HS-5 (cell line): ENCODE data around the gene ECPAS.
"Not testable (repeated sequence)": the region's sequence is repeated elsewhere in the genome, so short reads cannot be mapped to it uniquely, and the experiment has no call there.

Source experiments
- DNase-seq: peaks from one replicate; pipeline ENCODE4 v3.0.0-alpha.2; 2012; ENCODE audit warnings: low read depth

ECPAS gene, protein sequence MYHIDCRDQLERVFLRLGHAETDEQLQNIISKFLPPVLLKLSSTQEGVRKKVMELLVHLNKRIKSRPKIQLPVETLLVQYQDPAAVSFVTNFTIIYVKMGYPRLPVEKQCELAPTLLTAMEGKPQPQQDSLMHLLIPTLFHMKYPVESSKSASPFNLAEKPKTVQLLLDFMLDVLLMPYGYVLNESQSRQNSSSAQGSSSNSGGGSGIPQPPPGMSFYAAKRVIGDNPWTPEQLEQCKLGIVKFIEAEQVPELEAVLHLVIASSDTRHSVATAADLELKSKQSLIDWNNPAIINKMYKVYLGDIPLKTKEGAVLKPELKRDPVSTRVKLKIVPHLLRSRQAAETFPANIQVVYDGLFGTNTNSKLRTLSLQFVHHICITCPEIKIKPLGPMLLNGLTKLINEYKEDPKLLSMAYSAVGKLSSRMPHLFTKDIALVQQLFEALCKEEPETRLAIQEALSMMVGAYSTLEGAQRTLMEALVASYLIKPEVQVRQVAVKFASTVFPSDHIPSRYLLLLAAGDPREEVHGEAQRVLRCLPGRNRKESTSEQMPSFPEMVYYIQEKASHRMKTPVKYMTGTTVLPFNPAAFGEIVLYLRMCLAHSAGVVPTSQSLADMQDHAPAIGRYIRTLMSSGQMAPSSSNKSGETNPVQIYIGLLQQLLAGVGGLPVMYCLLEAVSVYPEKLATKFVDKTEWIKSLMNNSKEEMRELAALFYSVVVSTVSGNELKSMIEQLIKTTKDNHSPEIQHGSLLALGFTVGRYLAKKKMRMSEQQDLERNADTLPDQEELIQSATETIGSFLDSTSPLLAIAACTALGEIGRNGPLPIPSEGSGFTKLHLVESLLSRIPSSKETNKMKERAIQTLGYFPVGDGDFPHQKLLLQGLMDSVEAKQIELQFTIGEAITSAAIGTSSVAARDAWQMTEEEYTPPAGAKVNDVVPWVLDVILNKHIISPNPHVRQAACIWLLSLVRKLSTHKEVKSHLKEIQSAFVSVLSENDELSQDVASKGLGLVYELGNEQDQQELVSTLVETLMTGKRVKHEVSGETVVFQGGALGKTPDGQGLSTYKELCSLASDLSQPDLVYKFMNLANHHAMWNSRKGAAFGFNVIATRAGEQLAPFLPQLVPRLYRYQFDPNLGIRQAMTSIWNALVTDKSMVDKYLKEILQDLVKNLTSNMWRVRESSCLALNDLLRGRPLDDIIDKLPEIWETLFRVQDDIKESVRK (N-terminal part only)

DNA sequence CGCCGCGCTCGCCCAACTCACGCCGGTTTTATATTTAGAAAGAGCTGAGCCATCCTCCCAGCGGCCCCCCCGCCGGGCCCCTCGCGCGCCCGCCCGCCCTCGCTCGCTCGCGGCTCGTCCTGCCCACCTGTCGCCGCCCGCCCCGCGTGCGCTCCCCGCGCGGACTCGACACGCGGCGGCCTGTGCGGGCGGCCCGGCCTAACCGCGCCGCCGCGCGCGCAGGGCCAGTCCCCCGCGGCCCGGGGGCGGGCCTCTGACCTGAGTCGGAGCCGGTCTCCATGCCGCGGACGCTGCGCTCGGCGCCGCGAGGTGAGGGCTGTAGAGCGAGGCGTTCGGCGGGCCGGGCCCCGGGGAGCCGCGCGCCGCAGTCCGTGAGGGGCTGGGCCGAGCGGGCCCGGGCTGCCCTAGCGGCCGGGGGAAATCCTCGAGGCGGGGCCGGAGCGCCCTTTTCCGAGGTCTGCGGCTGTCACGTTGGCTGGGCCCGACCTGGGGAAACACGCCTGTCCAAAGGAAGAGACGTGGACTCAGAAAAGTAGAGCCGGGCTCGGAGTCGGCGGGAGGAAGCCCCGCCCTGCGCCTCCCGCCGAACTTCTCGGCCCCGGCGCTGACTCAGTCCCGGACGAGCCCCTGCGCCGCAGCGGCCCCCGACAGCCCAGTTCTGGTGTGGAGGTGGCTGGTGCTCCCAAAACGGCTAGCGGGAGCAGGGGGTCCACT is at the start of gene ECPAS:
Gene ECPAS, minus strand, starts transcription at position 526 of the 714 bp plus-strand sequence. CDS start 11,465 bp downstream, outside the sequence.
- peak; percentile 58 for DNase-seq

DNA sequence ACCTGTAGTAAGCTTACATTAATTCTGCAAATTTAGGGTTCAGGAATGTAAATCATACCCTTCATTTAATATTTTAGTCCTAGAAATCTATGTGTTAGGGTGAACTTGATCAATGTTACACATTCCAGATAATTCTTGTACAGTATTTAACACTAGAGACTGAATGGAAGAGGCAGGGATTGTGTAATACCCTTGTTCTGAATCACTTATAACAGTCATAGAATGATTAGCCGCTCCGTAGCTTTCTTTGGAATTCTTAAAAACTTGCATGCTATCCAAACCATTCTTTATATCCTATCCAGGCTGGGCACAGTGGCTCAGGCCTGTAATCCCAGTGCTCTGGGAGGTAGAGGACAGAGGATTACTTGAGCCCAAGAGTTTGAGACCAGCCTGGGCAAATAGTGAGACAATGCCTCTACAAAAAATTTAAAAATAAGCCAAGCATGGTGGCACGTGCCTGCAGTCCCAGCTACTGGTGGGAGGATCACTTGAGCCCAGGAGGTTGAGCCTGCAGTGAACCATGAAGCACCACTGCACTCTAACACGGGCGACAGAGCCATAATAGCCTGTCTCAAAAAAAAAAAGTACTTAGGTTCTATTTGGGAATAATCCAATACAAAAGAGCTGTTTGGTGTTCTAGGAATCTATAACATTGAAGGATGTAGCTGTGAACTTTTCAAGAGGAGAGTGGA is 49.1 kb upstream of the ECPAS start:
- DNase-seq = no peak

DNA sequence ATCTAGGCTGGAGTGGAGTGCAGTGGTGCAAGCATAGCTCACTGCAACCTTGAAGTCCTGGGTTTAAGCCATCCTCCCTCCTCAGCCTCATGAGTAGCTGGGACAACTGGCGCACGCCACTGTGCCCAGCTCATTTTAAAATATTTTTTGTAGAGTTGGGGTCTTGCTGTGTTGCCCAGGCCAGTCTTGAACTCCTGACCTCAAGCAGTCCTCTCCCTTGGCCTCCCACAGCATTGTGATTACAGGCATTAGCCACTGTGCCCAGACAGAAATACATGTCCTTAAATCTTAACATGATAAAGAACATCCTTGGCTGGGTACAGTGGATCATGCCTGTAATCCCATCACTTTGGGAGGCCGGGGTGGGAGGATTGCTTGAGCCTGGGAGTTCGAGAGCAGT is 47.5 kb upstream of the ECPAS start:
- DNase-seq = no peak

DNA sequence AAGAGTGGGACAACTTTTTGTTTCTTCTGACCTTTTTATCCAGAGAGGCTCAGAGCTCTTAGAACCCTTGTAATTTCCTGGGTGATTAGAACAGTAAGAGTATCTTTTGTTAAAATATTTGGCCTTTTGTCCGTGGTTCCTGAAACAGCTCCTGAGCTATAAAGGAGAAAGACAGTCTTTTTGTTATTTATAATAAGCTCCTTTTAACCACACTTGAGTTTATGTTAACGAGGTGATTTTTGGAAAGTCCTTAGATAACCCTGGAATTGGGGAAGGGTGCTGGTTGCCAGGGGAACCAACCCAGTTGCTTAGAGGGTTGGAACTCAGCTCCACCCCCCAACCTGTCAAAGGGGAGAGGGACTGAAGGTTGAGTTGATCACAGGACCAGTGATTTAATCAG is 45.6 kb upstream of the ECPAS start:
- DNase-seq = no peak

DNA sequence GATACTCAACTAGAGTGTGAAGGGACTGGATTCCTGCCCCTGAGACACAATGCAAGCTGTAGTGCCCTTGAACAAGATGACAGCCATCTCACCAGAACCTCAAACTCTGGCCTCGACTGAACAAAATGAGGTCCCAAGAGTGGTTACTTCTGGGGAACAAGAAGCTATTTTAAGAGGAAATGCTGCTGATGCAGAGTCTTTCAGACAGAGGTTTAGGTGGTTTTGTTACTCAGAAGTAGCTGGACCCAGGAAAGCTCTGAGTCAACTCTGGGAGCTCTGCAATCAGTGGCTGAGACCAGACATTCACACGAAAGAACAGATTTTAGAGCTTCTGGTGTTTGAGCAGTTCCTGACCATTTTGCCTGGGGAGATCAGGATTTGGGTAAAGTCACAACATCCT is 43.2 kb upstream of the ECPAS start:
- no peak for DNase-seq

DNA sequence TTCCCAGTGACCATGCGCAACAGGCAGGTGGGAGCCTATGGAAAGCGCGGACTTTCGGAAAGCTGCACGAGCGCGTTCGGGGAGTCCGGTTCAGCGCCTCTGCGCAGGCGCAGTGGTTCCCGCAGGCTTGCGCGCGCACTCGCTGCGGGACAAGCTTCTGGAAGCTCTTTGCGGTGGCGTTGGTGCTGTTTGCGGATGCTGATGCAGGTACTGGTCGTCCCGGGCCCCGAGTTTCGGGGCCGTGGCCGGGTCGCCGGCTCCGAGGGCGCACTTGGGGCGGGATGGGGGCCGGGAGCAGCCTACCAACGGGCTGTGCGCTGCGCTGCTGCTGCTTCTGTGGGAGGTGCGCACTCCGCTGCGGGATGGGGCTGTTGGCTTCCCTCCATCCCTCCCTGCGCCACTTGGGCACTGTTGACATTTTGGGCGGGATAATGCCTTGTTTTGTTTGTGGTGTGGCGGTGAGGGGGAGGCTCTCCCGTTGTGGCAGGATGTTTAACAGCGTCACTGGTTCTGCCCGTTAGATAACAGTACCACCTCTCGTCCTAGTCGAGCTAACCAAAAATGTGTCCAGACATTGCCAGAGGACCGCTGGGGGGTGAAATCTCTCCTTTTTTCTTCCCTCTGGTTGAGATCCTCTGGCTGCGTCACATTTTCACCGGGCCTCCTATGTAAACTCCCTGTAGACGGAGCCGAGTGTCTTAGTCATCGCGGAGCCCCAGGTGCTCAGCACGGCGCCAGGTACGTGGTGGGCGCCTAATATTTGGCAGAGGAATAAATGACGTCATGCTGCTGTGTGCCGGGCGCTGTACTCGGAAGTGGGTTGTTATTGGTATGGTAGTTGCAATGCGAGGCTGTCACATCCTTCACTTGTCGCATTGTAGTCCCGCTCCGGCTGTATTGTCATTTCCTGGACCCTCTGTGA is 41.1 kb upstream of the ECPAS start, which contains the start of gene ZNF483:
Gene ZNF483, plus strand, starts transcription at position 124 of the 922 bp plus-strand sequence. CDS start 2,217 bp downstream, outside the sequence.
- DNase-seq = peak; percentile 19

DNA sequence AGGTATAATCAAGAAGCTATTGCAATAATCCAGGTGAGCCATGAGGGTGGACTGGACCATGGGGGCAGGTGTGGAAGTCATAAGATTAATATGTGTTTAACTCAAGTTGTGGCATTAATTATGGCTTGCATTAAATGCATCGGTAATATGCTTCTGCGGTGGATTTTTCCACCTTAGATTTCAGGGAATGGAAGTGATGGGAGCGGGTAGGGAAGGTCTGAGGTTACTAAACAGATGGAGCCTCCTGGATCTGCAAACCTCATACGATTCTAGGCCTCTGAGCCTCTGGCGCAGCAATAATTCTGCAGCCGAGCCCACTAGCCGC is 40.5 kb upstream of the ECPAS start:
- no peak for DNase-seq

DNA sequence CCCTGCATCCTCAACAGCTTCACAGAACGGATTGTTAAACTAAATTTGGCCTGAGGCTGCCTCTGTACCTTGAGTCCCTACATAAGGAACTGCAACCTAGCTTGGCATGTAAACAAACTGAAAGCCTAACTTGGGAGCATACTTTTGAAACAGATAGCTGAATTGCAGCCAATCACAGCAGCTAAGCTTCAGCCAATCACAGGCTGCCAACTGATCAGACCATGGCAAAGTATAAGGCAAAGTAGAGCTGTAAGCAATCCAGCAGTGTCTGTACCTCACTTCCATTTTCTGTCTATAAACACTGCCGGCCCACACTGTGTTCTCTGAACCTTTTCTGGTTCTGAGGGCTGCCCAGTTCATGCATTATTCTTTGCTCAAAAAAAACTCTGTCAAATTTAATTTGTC is 31.9 kb upstream of the ECPAS start:
- DNase-seq = no peak

DNA sequence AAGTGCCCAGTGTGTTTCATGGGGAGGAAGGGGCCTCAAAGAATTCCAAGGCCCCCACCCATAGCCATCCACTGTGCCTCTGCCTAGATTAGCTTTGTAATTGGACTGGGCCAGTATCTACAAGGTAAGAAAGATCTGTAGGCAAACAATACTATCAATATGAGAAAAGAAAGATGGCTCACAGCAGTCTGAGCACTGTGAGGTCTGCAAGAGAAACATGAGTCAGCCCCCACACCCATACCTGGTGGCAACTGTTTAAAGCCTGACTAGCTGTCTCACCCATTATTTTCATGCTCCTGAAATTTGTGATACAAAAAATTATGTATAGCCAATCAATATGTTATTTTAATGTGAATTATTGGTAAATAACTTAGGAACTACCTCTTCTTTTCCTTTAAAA is 30.8 kb upstream of the ECPAS start:
- DNase-seq = no peak

DNA sequence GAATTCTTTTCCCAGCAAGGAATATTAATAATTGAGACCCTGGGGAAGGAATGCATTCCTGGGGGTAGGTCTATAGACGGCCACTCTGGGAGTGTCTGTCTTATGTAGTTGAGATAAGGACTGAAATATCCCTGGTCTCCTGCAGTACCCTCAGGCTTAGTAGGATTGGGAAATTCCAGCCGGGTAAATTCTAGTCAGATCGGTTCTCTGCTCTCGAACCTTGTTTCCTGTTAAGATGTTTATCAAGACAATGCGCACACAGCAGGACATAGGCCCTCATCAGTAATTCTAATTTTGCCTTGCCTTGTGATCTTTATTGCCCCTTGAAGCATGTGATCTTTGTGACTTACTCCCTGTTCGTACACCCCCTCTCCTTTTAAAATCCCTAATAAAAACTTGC is 27.4 kb upstream of the ECPAS start:
- not testable (repeated sequence) for DNase-seq

DNA sequence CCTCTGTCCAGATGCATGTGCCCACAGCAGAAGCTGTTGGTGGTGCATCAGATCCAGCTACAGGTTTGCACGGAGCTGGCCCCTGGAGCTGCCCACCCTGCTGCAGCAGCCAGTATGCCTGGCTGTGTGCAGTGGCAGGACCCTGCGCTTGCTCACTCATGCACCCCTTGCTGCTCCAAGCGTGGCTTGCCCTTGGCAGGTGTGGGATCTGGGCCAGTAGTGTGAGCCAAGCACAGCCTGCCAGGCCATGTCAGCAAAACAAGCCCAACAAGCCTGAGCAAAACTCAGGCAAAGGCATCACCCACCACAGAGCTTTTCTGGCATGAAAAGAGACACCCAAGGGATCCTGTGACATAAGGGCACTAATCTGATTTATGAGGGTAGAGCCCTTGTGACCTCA is 18.3 kb upstream of the ECPAS start:
- DNase-seq = no peak

DNA sequence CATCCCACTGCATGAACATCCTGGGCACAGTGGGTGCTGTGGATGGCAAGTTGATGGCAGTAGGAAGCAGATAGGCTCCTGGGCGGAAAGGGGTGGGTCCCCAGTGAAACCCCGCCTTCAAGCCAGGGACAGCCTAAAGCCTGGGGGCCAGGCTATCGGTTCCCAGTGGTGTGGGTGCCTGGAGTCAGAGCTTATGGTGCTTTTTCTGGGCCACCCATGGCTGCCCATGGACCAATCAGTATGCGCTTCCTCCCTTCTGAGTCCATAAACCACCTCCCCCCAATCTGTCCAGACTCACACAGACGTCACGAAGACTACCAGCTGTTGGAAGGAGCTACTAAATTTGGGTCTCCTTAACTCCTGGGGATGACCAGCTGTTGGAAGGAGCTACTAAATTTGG is 17.5 kb upstream of the ECPAS start:
- no peak for DNase-seq

DNA sequence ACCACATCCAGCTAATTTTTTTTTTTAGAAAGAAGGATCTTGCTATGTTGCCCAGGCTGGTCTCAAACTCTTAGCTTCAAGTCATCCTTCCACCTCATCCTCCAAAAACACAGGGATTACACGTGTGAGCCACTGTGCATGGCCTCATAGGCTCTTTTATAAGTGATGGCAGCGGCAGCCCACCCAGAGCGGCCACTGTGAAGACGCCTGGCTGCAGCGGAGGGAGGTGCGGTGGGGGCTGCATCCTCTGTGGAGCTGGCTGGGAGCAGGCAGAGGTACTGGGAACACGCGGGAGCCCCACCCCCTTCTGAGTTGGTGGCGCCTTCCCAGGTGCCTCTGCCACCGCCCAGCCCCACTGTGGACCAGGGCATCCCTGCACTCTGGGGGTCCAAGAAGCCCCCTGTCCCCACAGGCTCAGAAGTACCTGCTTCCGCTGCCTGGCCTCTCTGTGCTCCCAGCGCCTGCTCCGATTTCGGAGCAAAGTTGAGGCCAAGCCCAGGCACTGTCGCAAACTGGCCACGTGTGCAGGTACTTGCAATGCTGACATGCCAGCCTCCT is 16.9 kb upstream of the ECPAS start:
- no peak for DNase-seq

DNA sequence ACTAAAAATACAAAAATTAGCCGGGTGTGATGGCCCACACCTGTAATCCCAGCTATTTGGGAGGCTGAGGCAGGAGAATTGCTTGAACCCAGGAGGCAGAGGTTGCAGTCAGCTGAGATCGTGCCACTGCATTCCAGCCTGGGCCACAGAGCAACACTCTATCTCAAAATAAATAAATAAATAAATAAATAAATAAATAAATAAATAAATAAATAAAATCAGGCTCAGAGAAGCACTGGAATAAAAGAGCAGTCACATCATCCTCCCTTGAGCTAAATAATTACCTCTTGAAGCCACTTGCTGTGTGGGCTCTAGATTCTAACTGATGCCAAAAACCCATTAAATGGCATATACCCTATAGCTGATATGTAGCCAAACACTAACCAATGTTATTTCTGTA is 13.0 kb upstream of the ECPAS start:
- not testable (repeated sequence) for DNase-seq

DNA sequence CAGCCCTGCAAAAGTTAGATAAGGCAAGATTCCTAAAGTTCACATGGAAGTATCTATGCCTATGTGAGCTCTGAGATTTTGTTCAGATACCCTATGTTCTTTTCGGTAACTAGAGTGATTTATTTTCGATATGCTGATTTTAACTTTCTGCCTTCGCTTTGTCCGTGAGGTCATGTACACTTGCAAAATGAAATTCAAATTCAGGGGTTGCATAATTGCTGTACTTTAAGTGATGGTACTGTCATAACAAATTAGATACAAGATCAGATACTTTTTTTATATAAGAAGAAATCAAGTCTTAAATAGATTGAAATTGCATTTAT is 350 bp upstream of the ECPAS start:
- no peak for DNase-seq

DNA sequence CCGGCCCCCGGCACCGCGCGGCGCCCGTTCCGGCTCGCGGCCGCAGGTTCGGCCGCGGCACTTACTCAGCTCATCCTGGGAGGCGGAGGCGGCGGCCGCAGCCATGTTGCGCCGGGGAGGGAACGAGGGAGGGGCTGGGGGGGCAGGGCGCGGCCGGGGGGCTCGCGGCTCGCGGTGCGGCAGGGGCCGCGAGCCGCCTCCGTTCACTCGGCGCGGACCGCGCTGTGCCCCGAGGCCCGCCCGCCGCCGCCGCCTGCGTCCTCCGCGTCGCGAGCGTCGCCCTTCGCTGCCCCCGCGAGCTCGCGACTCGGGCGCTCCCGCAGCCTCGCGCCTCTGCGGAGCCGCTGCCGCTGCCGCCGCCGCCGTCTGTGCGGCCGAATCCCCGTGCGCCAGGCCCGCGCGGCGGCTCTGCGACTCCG is 735 bp downstream of the ECPAS start:
- DNase-seq = no peak

DNA sequence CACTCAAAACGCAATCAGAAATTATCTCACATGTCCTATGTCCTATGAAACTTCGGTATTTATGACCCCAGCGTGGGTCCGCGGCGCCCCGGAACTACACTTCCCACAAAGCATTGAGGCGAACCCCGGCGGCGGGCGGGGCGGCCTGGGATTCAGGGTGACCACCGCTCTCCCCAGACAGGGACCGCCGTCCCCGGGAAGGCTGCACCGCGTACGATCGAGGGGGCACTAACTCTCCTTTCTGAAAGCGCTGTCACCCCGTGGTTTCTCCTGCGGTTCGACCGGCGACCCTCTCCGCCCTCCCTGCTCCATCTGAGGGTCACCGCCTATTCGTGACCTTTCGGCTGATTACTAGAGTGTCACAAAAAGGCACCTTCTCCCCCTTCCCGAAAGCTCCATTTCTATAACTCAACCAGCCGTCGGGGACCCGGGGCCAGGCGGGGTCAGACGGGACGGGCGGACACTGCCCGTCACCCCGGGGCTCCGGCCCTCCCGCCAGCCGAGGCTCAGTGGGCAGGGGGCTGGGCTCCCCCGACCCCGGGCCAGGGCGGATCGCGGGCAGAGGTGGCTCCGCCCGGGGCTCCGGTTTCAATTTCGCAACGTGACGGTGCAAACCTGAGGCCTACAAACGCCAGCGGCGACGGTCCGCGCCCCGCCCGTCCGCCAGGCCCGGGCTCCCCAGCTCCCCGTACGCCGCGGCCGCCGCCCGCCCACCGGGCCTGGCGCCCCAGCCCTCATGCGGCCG is 1.3 kb downstream of the ECPAS start:
- peak; percentile 25 for DNase-seq

DNA sequence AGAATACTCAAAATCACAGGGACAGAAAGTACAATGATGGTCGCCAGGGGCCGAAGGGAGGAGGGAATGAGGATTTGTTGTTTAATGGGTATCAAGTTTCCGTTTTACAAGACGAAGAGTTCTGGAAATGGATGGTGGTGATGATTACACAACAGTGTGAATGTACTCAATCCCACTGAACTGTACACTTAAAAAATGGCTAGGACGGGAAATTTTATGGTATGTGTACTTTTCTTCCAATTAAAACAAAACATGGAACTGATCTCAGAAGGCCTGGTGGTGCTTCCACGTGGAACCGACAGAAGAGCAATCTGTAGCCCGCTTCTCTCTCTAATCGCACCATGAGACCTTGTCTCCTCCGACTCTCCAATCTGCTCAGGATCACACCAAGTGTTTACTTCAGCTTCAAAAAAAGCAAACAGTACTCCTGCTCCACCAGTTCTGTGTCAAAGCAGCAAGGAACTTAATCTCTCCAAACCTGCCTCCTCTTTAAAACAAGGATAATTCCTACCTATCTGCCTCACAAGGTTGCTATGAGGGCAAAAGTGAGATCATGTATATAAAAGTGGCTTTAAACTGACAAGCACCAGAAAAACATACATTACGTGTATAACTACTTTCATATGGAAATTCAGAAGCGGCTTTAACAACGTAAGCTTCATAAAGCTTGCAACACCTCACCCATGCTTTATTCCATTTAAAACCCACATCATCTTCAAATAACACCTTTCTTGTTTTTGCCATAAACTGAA is 2.1 kb downstream of the ECPAS start:
- peak; percentile 19 for DNase-seq
